Smooth muscle cell (in vitro differentiated cells): ENCODE results near the gene GCK. TPM values are rescaled to one million over a fixed set of nuclear protein-coding genes. Genes with fewer than 3 reads are reported as not detected.
A peak's percentile ranks its signal among the peaks of the same experiment; 100 is the strongest.

Source experiments
- DNase-seq: peaks from one replicate; lab custom pipeline; 2025; ENCODE audit not compliant: unreplicated experiment; lab: John Stamatoyannopoulos, UW
- H2AFZ ChIP-seq: fragments of 200-600 bp; sonication (generic); 2 replicates; pipeline ENCODE4 v1.6.0; 2016; ENCODE audit warnings: antibody characterized with exemption, low read depth, mild to moderate bottlenecking
- H3F3A ChIP-seq: fragments of 200-600 bp; sonication (generic); 2 replicates; pipeline ENCODE4 v1.6.0; 2017; ENCODE audit warnings: antibody characterized with exemption, low read depth
- H3K27ac ChIP-seq: fragments of 200-600 bp; sonication (generic); 2 replicates; pipeline ENCODE4 v1.5.1; 2016; ENCODE audit warnings: low read depth, mild to moderate bottlenecking
- H3K27me3 ChIP-seq: fragments of 200-600 bp; sonication (generic); 2 replicates; pipeline ENCODE4 v1.6.1; 2016; ENCODE audit warnings: low read depth, mild to moderate bottlenecking
- H3K36me3 ChIP-seq: fragments of 200-600 bp; sonication (generic); 2 replicates; pipeline ENCODE4 v1.5.1; 2016; ENCODE audit warnings: low read depth
- H3K4me1 ChIP-seq: fragments of 200-600 bp; sonication (generic); 2 replicates; pipeline ENCODE4 v1.5.1; 2016; ENCODE audit warnings: low read depth
- H3K4me2 ChIP-seq: fragments of 200-600 bp; sonication (generic); 2 replicates; pipeline ENCODE4 v1.6.0; 2016; ENCODE audit warnings: mild to moderate bottlenecking
- H3K4me3 ChIP-seq: fragments of 200-600 bp; sonication (generic); 2 replicates; pipeline ENCODE4 v1.5.1; 2016; ENCODE audit warnings: mild to moderate bottlenecking
- H3K79me2 ChIP-seq: fragments of 200-600 bp; sonication (generic); 2 replicates; pipeline ENCODE4 v1.6.0; 2016; ENCODE audit warnings: low read depth, mild to moderate bottlenecking
- H3K9ac ChIP-seq: fragments of 200-600 bp; sonication (generic); 2 replicates; pipeline ENCODE4 v1.6.0; 2016; ENCODE audit warnings: low read depth
- H3K9me3 ChIP-seq: fragments of 200-600 bp; sonication (generic); replicated peaks from 2 replicates; pipeline ENCODE4 v1.5.1; 2016; ENCODE audit warnings: low read depth
- H4K20me1 ChIP-seq: fragments of 200-600 bp; sonication (generic); 2 replicates; pipeline ENCODE4 v1.6.0; 2016; ENCODE audit warnings: low read depth
- CTCF ChIP-seq: fragments of 200-600 bp; sonication (generic); IDR thresholded peaks from 2 replicates; pipeline ENCODE4 v1.5.1; 2017; ENCODE audit warnings: borderline replicate concordance, mild to moderate bottlenecking, antibody characterized with exemption; ENCODE audit not compliant: insufficient read depth, poor library complexity, severe bottlenecking
- WGBS: methylation state at CpG from one replicate; pipeline ENCODE4 v1.1.7; 2016; ENCODE audit warnings: low lambda C conversion rate; 5-methylcytosine and 5-hydroxymethylcytosine counted together
- polyA plus RNA-seq: library from polyadenylated mRNA; unstranded; fragments of >200 nt; fragmentation: Nextera tagmentation; extraction: Ambion mirVana; gene quantifications from 2 replicates; pipeline ENCODE4 v1.2.1, GENCODE V29; 2016
- small RNA-seq: library from RNA; depleted of rRNA; stranded (forward); fragments of <200 nt; gene quantifications from one replicate; pipeline ENCODE3, GENCODE V24; 2014
- total RNA-seq: library from RNA; depleted of rRNA; stranded (reverse); fragments of >200 nt; gene quantifications from 2 replicates; pipeline ENCODE4 v1.2.3, GENCODE V29; 2014

Gene GCK
- total and polyA plus RNA-seq, 2 experiments from 2014 or later = 1.6 to 5.5 TPM

GRCh38 chr7:44094883-44095592 lies 94.2 kb downstream of the GCK start:
- 39% methylated on average over 2 of the region's 2 CpGs for WGBS
- peak overlapping the region; percentile 84 for H2AFZ ChIP-seq
- no peak for DNase-seq

GRCh38 chr7:44094365-44094764 lies 94.9 kb downstream of the GCK start:
- Histone ChIP-seq H3K9me3 (no peaks in the 10 kb centered on the region), H3K4me3 (no peak overlapping the region), H3K79me2 (no peaks in the 10 kb centered on the region), H2AFZ (peak overlapping the region; percentile 84), H3K27me3 (no peaks in the 10 kb centered on the region), H3K36me3 (no peaks in the 10 kb centered on the region), H4K20me1 (no peaks in the 10 kb centered on the region), H3F3A (no peaks in the 10 kb centered on the region), H3K4me1 (no peaks in the 10 kb centered on the region), H3K27ac (peak overlapping the region; percentile 47), H3K9ac (no peak overlapping the region), H3K4me2 (no peak overlapping the region)
- WGBS = 92% methylated on average over 2 of the region's 2 CpGs
- TF ChIP-seq CTCF = no peak
- no peak for DNase-seq

More at GRCh38 chr7:44094883-44095592, 94.2 kb downstream of the GCK start:
- peak overlapping the region; percentile 47 for H3K27ac ChIP-seq
- no peaks in the 10 kb centered on the region for H3K4me1 ChIP-seq
- no peaks in the 10 kb centered on the region for H3K36me3 ChIP-seq
- no peak overlapping the region for H3K4me2 ChIP-seq
- no peak overlapping the region for H3K4me3 ChIP-seq
- H4K20me1 ChIP-seq = no peaks in the 10 kb centered on the region
- no peaks in the 10 kb centered on the region for H3K9me3 ChIP-seq
- no peaks in the 10 kb centered on the region for H3K27me3 ChIP-seq
- no peaks in the 10 kb centered on the region for H3K79me2 ChIP-seq
- no peak overlapping the region for H3K9ac ChIP-seq
- peaks cover 5% of the 10 kb centered on the region for H3F3A ChIP-seq
- TF ChIP-seq CTCF = no peak

Small RNA genes lying within 50 kb of the gene (small RNA-seq; reads per million reads assigned to genes)
- gene RNA5SP230 = not detected

Other genes with a start within 250 kb of the GCK start
- gene SPDYE1, start 191.5 kb downstream of the GCK start, total RNA-seq = not detected in 2 replicates
- gene SPDYE1, start 191.5 kb downstream of the GCK start, polyA plus RNA-seq = 0.15 and 0.74 TPM in 2 replicates
- gene DBNL, start 144.7 kb downstream of the GCK start, total RNA-seq = 47.8 and 55.1 TPM in 2 replicates
- gene DBNL, start 144.7 kb downstream of the GCK start, polyA plus RNA-seq = 94.5 and 98.4 TPM in 2 replicates
- gene PGAM2, start 123.9 kb downstream of the GCK start, total RNA-seq = 0.54 TPM in 1 of 2 replicates, not detected in the other
- gene PGAM2, start 123.9 kb downstream of the GCK start, polyA plus RNA-seq = not detected in 2 replicates
- gene POLM, start 106.9 kb downstream of the GCK start, total RNA-seq = 4.9 and 5.2 TPM in 2 replicates
- 9.9 and 10.2 TPM in 2 replicates for gene POLM, start 106.9 kb downstream of the GCK start, polyA plus RNA-seq
- 36.6 and 39.7 TPM in 2 replicates for gene AEBP1, start 85.1 kb downstream of the GCK start, total RNA-seq
- gene AEBP1, start 85.1 kb downstream of the GCK start, polyA plus RNA-seq = 141 and 163 TPM in 2 replicates
- gene POLD2, start 65.9 kb downstream of the GCK start, total RNA-seq = 45.5 and 49.1 TPM in 2 replicates
- gene POLD2, start 65.9 kb downstream of the GCK start, polyA plus RNA-seq = 133 and 151 TPM in 2 replicates
- gene MYL7, start 48.1 kb downstream of the GCK start, total RNA-seq = 39.0 and 95.1 TPM in 2 replicates
- 35.8 and 77.7 TPM in 2 replicates for gene MYL7, start 48.1 kb downstream of the GCK start, polyA plus RNA-seq
- gene YKT6, start 11.5 kb upstream of the GCK start, total RNA-seq = 64.2 and 95.9 TPM in 2 replicates
- 86.5 and 87.4 TPM in 2 replicates for gene YKT6, start 11.5 kb upstream of the GCK start, polyA plus RNA-seq
- not detected in 2 replicates for gene CAMK2B, start 136.2 kb upstream of the GCK start, total RNA-seq
- gene CAMK2B, start 136.2 kb upstream of the GCK start, polyA plus RNA-seq = not detected in 2 replicates